ENCODE data around the gene BMPR1A. TPM values are rescaled to one million over a fixed set of nuclear protein-coding genes. Genes with fewer than 3 reads are reported as not detected.

The BMPR1A gene
- polyA plus RNA-seq, 1 experiment = 21.4 TPM

DNA sequence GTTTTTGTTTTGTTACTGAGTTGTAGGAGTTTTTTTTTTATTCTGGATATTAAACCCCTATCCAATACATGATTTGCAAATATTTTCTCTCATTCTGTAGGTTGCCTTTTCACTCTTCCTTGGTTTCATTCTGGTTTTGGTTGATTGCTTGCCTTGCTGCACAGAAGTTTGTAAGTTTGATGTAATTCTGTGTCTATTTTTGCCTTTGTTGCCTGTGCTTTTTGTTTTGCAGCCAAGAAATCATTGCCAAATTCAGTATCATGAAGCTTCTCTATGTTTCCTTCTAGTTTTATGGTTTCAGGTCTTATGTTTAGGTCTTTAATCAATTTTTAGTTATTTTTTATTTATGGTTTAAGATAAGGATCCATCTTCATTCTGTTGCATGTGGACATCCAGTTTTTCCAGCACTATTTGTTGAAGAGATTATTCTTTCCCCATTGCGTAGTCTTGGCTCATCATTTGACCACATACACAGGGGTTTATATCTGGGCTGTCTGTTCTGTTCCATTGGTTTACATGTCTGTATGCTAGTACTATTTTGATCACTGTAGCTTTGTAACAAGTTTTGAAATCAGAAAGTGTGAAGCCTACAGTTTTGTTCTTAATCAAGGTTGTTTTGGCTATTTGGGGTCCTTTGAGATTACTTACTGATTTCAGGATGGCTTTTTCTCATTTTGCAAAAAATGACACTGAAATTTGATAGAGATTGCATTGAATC, 26.4 kb downstream of the BMPR1A start:
- Histone ChIP-seq H3K4me3 (ENCODE audit: low read depth, low read length) (no peak overlapping the region), H3K36me3 (ENCODE audit: control insufficient read depth, insufficient read depth, low read length) (peaks cover 1% of the 10 kb centered on the region), H3K27me3 (ENCODE audit: control insufficient read depth, insufficient read depth, low read length) (no peaks in the 10 kb centered on the region)
- TF ChIP-seq, protein P1, sequence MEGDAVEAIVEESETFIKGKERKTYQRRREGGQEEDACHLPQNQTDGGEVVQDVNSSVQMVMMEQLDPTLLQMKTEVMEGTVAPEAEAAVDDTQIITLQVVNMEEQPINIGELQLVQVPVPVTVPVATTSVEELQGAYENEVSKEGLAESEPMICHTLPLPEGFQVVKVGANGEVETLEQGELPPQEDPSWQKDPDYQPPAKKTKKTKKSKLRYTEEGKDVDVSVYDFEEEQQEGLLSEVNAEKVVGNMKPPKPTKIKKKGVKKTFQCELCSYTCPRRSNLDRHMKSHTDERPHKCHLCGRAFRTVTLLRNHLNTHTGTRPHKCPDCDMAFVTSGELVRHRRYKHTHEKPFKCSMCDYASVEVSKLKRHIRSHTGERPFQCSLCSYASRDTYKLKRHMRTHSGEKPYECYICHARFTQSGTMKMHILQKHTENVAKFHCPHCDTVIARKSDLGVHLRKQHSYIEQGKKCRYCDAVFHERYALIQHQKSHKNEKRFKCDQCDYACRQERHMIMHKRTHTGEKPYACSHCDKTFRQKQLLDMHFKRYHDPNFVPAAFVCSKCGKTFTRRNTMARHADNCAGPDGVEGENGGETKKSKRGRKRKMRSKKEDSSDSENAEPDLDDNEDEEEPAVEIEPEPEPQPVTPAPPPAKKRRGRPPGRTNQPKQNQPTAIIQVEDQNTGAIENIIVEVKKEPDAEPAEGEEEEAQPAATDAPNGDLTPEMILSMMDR (IDR thresholded peaks at IDR 0.05; ENCODE audit: insufficient read depth, low read depth, low read length) = no peak
- no peak for DNase-seq (ENCODE audit: low read depth)
- ChIA-PET CTCF (interaction anchor here (0.6 kb wide), 1 partner anchor 27 kb away, joined by 4 read pairs; the partner anchor contains the start of gene BMPR1A), POLR2A (interaction anchor here (0.6 kb wide), 1 partner anchor 25 kb away, joined by 4 read pairs; no protein-coding TSS in a partner anchor)

DNA sequence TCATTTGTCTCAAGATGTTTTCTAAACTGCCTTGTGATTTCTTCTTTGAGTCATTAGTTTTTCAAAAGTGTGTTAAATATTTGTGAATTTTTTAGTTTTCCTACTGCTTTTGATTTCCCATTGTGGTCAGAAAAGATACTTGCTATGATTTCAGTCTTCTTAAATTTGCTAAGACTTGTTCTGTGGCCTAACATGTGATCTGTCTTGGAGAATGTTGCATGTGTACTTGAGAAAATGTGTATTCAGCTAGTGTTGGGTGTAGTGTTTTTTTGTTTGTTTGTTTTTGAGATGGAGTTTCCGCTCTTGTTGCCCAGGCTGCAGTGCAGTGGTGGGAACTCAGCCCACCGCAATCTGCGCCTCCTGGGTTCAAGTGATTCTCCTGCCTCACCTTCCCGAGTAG, 28.6 kb downstream of the BMPR1A start:
- Histone ChIP-seq H3K36me3 (ENCODE audit: control insufficient read depth, insufficient read depth, low read length) (peaks cover 1% of the 10 kb centered on the region), H3K27me3 (ENCODE audit: control insufficient read depth, insufficient read depth, low read length) (no peaks in the 10 kb centered on the region), H3K4me3 (ENCODE audit: low read depth, low read length) (no peak overlapping the region)
- POLR2A ChIA-PET = no interaction called here
- no peak for DNase-seq (ENCODE audit: low read depth)
- CTCF ChIA-PET = no interaction called here
- TF ChIP-seq, protein P1 (IDR thresholded peaks at IDR 0.05; ENCODE audit: insufficient read depth, low read depth, low read length) = no peak

DNA sequence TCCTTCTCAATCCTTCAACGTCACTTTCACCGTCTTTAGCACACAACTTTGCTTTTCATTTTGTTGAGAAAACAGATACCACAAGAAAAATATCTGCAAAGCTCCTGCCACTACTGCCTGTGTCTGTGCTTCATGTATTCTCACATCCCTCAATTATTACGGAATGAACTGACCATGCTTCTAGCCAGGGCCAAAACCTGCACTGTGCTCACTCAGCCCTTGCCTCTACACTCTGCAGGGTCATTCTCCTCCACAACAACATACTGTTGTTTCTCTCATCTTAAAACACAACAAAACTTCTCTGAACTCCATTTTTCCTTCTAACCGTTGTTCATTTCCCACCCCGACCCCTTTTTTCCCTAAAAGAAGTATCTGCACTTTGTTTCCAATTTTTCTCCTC, 29.5 kb downstream of the BMPR1A start:
- H3K4me3 ChIP-seq (ENCODE audit: low read depth, low read length) = no peak overlapping the region
- peaks cover 1% of the 10 kb centered on the region for H3K36me3 ChIP-seq (ENCODE audit: control insufficient read depth, insufficient read depth, low read length)
- CTCF ChIA-PET = no interaction called here
- TF ChIP-seq, protein P1 (IDR thresholded peaks at IDR 0.05; ENCODE audit: insufficient read depth, low read depth, low read length) = no peak
- no peaks in the 10 kb centered on the region for H3K27me3 ChIP-seq (ENCODE audit: control insufficient read depth, insufficient read depth, low read length)
- no peak for DNase-seq (ENCODE audit: low read depth)
- POLR2A ChIA-PET = no interaction called here

DNA sequence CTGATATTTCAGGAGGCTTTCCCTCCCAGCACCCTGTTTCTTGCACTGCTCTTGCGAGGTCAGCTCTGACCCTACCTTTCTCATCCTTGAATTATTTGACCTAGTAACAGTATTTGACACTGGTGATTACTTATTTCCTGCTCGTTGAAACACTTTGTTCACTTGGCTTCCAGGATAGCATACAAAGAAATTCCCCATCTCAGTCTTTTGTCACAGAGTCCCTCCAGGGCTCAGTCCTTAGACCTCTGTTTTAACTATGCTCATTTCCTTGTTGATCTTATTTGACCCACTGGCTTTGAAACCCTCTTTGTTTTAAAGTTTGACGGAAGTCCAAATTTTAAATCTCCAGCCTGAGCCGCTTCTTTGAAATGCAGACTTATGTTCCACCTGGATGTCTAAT, 29.9 kb downstream of the BMPR1A start:
- Histone ChIP-seq H3K4me3 (ENCODE audit: low read depth, low read length) (no peak overlapping the region), H3K27me3 (ENCODE audit: control insufficient read depth, insufficient read depth, low read length) (no peaks in the 10 kb centered on the region), H3K36me3 (ENCODE audit: control insufficient read depth, insufficient read depth, low read length) (peaks cover 1% of the 10 kb centered on the region)
- POLR2A ChIA-PET = interaction anchor here (0.7 kb wide), 1 partner anchor 13 kb away, joined by 3 read pairs; no protein-coding TSS in a partner anchor
- CTCF ChIA-PET = no interaction called here
- no peak for DNase-seq (ENCODE audit: low read depth)
- TF ChIP-seq, protein P1 (IDR thresholded peaks at IDR 0.05; ENCODE audit: insufficient read depth, low read depth, low read length) = no peak

DNA sequence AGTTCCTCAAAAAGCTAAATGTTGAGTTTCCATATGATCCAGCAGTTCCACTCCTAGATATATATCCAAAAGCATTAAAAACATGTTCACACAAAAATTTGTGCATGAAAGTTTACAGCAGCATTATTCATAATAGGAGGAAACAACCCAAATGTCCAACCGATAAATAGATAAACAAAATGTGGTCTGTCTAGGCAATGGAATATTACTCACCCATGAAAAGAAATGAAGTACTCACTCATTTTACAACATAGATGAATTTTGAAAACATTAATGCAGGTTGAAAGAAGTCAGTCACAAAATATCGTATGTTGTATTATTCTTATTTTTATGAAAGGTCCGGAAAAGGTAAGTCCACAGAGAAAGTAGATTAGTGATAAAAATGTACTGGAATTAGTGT, 34.0 kb downstream of the BMPR1A start:
- DNase-seq (ENCODE audit: low read depth) = no peak
- ChIA-PET POLR2A (no interaction called here), CTCF (no interaction called here)
- no peaks in the 10 kb centered on the region for H3K27me3 ChIP-seq (ENCODE audit: control insufficient read depth, insufficient read depth, low read length)
- TF ChIP-seq, protein P1 (IDR thresholded peaks at IDR 0.05; ENCODE audit: insufficient read depth, low read depth, low read length) = no peak
- no peak overlapping the region for H3K4me3 ChIP-seq (ENCODE audit: low read depth, low read length)
- H3K36me3 ChIP-seq (ENCODE audit: control insufficient read depth, insufficient read depth, low read length) = peaks cover 1% of the 10 kb centered on the region
